OCI-M2 (cell line): Measurements from ENCODE around the gene C12orf42.

Experiments used
- DNase-seq: peaks from one replicate; lab custom pipeline; 2025; ENCODE audit not compliant: unreplicated experiment; lab: John Stamatoyannopoulos, UW

Gene C12orf42

DNA sequence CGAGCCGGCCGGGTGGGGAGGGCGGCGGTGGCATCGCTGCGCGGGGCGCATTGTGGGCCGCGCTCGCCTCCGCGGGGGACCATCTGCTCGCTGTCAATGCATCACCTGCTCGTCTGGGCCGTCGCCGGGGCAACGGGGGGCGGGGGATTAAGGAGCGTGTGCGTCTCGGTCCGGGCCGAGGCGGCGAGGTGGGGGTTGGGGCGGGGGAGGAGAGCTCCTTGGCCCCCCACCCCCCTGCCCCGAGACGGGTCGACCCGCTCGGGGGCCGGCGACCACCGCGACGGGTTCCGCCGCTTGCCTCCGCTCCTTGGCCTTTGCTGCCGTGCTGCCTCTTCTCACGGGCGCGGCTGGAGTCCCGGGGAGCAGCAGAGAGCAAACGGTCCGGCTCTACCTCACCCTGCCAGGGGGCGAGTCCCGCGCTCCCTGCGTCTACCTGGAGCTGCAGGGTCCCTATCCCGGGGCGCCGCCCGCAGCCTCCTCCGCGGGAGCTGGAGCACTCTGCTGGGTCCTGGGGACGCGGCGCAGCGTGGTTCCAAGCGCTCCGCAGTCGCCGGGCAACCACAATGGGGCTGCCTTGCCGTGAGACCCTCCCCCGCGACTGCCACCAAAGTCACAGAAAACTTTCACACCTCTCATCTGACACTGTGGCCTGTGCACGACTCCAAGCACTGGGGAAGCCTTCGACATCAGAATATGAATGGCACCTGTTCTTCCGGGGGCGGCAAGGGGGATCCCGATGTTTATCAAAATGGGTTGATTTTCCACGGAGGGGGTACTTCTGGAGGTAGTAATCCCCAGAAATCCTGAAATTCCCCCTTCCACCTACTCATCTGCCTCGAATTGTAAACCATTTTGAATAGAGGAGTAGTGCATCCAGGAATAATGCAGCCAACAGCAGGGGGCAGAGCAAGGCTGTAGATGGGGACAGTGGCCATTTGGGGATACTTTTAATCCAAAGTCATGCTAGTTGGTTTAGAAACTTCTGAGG lies at the start of gene C12orf42:
TSS of gene C12orf42 (minus strand) at position 500 of the 988 bp plus-strand sequence. CDS start 17,542 bp downstream, outside the sequence.
- no peak for DNase-seq

GRCh38 chr12:103542078-103542477 lies 46.3 kb upstream of the C12orf42 start:
- no peak for DNase-seq

DNA sequence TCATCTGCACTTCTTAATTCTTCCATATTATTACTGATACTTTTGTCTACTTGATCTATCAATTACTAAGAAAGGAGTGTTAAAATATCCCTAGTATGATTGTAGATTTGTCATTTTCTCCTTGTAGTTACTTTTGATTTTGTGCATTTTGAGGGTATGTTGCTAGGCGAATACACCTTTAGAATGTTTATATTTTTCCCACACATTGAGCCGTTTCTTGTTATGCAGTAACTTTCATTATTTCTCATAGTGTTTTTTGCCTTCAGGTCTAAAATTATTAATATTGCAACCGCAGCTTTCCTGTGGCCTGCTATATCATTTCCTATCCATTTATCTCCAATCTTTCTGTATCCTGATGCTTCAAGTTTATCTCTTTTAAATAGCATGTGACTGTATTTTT lies 44.6 kb upstream of the C12orf42 start:
- DNase-seq = no peak

- DNase-seq = no peak
Observed at GRCh38 chr12:103538397-103538796, 42.6 kb upstream of the C12orf42 start.

DNA sequence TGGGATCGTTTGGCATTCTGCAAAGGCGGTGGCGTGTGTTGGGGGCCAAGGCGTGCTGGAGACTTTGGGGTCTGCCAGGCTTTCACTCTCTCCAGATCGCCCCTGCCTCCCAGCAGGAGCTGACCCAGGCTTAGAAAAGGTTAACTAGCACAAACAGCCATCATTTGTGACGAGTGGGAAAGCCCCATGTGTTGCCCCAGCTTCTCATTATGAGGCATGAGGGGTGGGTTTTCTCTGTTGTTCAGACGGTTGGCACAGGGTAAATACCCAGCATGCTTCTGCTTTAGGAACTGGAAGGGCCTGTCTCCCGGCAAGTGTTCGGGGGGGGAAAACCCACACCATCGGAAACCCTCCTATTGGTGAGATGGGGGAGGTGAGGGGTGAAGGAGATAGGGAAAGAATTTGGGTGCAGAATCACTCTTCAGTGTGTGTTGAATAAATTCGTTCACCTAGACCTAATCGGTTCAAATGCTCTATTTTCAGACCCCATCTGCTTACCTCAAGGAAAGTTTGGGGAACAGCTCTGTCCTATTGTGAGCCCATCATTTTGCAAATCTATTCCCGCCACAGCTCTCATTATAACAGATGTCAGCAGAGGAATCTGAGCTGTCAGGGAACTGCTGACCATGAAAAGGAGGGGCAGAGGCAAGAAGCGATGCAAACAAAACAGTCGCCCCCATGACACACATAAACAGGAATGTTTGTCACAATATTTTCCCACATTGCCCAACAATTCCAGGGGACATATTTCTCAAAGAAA lies 34.7 kb upstream of the C12orf42 start:
- no peak for DNase-seq

- DNase-seq = no peak
Observed at GRCh38 chr12:103529306-103529705, 33.5 kb upstream of the C12orf42 start.

- DNase-seq = no peak
Observed at GRCh38 chr12:103524238-103524875, 28.6 kb upstream of the C12orf42 start.

DNA sequence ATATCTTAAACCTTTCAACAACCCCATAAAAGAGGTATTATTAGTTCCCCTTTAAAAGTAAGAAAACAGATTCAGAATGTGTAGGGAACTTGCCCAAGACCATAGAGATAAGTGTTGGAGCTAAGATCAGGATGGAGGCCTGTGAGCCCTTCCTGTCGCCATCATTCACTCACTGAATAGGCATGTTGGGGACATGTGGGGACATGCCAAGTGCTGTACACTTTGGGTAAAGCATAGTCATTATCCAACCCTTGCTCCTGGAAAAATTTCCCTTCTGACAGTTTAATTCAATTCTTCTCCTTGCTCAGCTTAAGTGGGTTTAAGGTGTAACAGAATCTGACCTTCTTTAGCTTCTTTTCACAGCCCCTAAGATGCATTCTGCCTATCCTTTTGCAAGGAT lies 28.0 kb upstream of the C12orf42 start:
- DNase-seq = no peak

DNA sequence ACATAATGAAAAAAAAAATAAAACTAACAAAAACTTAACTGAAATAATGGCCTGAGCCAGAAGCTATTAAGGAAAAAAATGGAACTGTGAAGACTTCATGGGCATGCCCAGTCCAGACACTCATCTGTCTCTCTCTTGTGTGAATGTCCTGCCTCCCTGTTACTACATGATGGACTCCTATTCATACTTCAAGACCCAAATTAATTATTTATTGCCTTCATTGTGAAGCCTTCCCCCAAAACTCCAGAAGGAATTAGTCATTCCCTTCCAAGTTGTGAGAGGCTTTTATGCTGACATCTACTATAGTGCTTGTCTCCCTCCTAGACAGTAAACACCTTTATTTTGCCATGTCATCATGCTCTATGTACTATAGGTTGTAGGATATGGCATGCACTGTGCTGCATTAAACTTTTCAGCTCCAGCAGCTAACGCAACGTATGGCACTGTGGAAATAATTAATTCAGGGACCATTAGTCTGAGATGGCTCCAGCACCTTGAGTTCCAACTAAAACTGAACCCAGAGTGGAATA lies 25.0 kb upstream of the C12orf42 start:
- DNase-seq = no peak

- DNase-seq = no peak
Observed at GRCh38 chr12:103519632-103520031, 23.9 kb upstream of the C12orf42 start.

GRCh38 chr12:103518899-103519298 lies 23.1 kb upstream of the C12orf42 start:
- DNase-seq = no peak

DNA sequence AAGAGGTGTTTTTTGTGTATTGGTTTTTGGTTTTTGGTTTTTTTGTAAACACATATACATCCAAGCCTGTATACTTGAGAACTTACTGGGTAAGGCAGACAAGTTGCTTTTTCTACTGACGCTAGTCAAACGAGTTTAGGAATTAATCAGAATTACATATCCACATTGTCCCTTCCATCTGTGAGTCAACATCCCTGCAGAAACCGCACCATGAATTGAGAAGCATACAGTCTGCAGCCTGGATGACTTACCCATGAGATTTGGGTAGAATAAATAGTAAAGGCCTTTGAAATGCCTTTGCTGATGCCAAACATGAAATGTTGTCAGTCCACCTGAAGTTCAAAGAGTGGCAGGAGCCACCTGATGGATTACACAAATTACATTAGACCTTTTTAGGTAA lies 21.4 kb upstream of the C12orf42 start:
- no peak for DNase-seq

DNA sequence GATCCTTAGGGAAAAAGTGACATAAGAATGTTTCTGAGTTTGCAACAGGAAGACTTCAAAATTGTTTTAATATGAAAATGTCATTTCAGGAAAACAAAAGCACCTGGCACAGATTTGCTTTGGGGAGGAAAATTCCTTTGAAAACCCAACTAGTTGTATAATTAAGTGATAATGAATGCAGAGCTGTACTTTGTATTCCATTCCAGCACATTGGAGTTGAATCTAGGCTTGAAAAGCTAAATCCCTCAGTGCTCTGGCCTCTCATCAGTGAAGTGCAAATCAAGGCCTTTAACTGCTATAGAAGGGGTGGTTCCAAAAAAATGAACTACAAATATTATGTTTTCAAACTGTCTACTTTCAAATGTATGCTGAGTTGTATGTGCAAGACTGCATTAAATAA lies 19.6 kb upstream of the C12orf42 start:
- no peak for DNase-seq

- no peak for DNase-seq
Observed at GRCh38 chr12:103513875-103514274, 18.1 kb upstream of the C12orf42 start.

DNA sequence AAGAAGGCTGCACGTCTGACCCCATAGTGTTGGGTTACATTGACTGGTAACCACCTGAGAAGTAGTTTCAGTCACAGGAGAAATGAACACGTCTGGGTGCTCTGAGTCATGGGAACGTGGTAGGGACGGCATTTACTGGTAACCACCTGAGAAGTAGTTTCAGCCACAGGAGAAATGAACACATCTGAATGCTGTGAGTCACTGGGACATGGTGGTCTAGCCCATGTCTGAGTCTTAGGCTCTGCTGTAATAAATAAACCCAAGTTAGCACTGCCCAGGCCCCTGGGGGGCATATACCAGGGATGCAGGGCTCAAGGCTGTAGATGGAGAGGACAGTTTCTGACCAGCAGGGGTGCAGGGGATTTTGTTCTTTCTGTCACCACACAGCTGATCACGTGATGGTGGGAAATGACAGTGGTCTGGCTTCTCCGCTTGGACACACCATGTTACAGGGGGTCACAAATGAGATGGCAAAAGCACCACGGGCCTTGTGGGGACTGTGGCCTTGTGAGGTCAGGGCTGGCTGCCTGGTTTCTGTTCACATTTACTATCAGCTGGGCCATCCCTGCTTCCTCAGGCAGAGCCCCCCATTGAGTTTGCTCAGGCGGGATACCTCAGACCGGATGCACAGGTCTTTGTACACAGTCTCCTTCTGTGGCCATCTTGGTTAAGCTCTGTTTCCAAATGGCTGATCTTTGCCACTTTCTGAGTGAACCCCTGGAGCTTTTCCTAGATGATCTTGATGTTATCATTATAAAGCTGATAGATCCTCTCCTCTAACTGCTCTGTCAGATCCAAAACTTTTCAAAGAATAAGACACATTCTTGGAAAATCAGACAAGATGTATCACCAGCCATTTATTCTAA lies 9.8 kb upstream of the C12orf42 start:
- no peak for DNase-seq

DNA sequence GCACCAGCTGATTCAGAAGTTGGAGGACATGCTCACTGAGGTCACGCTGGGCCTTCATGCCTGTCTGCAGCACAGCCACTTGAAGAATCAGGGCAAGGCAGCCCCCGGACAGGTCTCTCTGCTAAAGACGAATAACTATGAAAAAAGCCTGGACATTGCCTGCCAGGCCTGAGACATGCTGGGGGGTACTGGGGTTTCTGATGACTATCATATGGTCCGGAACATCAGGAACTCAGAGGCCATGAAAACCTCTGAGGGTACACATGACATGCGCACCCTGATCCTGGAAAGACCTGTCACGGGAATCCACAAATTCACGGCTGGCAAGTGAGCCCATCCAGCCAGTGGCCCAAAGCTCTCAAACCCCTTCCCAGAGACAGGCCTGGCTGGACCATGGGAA lies 8.8 kb upstream of the C12orf42 start:
- no peak for DNase-seq

DNA sequence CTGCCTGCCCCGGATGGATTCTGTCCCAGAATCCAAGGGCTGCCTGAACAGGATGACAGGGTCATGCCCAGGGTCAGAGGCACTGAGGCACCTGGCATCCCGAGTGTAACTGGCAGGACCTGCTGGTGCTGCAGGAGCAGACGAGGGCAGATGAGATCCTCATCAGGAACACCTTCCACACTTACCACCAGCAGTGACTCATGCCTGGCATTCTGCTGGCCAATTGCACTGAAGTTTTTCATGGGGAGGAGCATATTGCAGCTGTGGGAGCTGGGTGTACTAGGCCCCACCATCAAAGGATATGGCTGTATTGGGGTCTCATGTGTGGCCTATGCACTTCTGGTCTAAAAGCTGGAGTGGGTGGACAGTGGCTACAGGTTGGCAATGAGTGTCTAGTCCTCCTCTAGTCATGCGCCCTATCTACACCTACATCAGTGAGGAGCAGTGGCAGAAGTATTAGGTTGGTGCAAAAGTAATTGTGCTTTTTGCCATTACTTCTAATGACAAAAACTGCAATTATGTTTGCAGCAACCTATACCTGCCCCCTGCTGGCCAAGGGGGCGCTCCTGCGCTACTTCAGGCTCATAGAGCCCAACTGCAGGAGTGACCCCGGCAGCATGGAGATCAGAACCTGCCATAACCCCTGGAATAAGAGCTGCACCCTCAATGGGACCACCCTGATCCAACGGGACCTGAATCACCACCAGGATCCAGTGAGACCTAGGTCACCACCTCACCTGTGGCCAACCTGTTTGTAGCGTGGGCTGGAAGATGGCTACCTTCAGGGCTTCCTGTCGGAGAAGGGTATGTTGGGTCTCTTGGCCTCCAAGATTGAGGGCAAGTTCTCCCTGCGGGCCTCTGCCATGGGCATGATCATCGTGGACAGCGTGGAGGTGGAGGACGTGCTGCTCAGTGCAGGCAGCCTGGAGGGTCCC lies 8.0 kb upstream of the C12orf42 start:
- DNase-seq = no peak

- no peak for DNase-seq
Observed at GRCh38 chr12:103501447-103501846, 5.7 kb upstream of the C12orf42 start.

GRCh38 chr12:103499571-103499970 lies 3.8 kb upstream of the C12orf42 start:
- DNase-seq = no peak
